ENCODE data around the gene USP34.
A peak's percentile ranks its signal among the peaks of the same experiment; 100 is the strongest.

USP34 gene

DNA sequence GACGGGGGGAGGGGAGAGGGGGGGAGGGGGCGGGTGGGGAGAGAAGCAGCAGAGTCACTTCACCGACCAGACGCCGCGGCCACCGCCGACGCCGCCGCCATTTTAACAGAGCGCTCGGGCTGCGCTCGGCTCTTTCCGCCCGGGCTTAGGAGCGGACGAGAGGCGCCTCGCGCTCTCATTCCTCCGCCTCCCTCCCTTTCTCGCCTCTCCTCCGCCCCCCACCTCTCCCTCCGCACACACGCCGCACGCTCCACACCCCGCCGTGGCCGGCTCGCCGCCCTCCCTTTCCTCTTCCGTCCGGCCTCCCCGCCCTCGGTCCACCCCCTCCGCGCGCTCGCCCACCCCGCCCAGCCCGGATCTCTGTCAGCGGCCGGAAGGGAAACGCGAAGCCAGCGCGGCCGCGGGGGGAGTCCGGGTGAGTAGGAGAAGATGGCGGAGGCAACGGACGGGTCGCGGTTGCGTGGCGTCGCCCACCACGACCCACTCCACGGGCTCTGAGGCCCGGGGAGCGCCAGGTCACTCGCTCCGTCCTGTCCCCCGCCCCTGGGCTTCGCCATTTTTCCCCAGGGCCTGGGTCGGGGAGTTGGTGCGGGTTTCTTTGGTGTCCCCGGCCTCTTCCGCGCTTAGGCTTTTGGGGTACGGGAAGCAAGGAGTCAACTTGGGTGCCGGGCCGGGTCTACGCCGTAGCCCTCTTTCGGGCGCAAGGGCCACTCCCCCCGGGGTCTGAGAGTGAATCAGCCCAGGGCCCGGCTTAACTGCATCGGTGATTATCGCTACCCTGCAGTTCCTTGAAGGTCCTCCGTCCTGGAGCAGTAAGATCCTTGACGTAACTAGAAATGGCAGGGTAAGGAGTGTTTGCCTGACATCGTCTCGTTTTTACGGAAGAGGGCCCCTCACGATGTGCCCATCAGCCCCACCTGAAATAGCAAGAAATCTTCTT lies at the start of gene USP34 (continued):
- TF ChIP-seq, protein P1, sequence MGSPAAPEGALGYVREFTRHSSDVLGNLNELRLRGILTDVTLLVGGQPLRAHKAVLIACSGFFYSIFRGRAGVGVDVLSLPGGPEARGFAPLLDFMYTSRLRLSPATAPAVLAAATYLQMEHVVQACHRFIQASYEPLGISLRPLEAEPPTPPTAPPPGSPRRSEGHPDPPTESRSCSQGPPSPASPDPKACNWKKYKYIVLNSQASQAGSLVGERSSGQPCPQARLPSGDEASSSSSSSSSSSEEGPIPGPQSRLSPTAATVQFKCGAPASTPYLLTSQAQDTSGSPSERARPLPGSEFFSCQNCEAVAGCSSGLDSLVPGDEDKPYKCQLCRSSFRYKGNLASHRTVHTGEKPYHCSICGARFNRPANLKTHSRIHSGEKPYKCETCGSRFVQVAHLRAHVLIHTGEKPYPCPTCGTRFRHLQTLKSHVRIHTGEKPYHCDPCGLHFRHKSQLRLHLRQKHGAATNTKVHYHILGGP (tag by site-specific recombination; IDR thresholded peaks at IDR 0.05) = no peak
- TF ChIP-seq FEZF1 (tag by site-specific recombination; IDR thresholded peaks at IDR 0.05) = no peak
- TF ChIP-seq, protein P2, sequence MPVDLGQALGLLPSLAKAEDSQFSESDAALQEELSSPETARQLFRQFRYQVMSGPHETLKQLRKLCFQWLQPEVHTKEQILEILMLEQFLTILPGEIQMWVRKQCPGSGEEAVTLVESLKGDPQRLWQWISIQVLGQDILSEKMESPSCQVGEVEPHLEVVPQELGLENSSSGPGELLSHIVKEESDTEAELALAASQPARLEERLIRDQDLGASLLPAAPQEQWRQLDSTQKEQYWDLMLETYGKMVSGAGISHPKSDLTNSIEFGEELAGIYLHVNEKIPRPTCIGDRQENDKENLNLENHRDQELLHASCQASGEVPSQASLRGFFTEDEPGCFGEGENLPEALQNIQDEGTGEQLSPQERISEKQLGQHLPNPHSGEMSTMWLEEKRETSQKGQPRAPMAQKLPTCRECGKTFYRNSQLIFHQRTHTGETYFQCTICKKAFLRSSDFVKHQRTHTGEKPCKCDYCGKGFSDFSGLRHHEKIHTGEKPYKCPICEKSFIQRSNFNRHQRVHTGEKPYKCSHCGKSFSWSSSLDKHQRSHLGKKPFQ (tag by site-specific recombination; IDR thresholded peaks at IDR 0.05) = no peak
- TF ChIP-seq ZNF707 (tag by site-specific recombination; IDR thresholded peaks at IDR 0.05) = no peak
- TF ChIP-seq, protein P3, sequence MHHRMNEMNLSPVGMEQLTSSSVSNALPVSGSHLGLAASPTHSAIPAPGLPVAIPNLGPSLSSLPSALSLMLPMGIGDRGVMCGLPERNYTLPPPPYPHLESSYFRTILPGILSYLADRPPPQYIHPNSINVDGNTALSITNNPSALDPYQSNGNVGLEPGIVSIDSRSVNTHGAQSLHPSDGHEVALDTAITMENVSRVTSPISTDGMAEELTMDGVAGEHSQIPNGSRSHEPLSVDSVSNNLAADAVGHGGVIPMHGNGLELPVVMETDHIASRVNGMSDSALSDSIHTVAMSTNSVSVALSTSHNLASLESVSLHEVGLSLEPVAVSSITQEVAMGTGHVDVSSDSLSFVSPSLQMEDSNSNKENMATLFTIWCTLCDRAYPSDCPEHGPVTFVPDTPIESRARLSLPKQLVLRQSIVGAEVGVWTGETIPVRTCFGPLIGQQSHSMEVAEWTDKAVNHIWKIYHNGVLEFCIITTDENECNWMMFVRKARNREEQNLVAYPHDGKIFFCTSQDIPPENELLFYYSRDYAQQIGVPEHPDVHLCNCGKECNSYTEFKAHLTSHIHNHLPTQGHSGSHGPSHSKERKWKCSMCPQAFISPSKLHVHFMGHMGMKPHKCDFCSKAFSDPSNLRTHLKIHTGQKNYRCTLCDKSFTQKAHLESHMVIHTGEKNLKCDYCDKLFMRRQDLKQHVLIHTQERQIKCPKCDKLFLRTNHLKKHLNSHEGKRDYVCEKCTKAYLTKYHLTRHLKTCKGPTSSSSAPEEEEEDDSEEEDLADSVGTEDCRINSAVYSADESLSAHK (tag by site-specific recombination; IDR thresholded peaks at IDR 0.05) = no peak
- no peak for TF ChIP-seq SALL2 (tag by site-specific recombination; IDR thresholded peaks at IDR 0.05; ENCODE audit: borderline replicate concordance)
- TF ChIP-seq, protein P4, sequence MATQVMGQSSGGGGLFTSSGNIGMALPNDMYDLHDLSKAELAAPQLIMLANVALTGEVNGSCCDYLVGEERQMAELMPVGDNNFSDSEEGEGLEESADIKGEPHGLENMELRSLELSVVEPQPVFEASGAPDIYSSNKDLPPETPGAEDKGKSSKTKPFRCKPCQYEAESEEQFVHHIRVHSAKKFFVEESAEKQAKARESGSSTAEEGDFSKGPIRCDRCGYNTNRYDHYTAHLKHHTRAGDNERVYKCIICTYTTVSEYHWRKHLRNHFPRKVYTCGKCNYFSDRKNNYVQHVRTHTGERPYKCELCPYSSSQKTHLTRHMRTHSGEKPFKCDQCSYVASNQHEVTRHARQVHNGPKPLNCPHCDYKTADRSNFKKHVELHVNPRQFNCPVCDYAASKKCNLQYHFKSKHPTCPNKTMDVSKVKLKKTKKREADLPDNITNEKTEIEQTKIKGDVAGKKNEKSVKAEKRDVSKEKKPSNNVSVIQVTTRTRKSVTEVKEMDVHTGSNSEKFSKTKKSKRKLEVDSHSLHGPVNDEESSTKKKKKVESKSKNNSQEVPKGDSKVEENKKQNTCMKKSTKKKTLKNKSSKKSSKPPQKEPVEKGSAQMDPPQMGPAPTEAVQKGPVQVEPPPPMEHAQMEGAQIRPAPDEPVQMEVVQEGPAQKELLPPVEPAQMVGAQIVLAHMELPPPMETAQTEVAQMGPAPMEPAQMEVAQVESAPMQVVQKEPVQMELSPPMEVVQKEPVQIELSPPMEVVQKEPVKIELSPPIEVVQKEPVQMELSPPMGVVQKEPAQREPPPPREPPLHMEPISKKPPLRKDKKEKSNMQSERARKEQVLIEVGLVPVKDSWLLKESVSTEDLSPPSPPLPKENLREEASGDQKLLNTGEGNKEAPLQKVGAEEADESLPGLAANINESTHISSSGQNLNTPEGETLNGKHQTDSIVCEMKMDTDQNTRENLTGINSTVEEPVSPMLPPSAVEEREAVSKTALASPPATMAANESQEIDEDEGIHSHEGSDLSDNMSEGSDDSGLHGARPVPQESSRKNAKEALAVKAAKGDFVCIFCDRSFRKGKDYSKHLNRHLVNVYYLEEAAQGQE (tag by site-specific recombination; IDR thresholded peaks at IDR 0.05) = no peak
- peak; percentile 64 for TF ChIP-seq GLIS1 (tag by site-specific recombination; IDR thresholded peaks at IDR 0.05)
- TF ChIP-seq, protein P5, sequence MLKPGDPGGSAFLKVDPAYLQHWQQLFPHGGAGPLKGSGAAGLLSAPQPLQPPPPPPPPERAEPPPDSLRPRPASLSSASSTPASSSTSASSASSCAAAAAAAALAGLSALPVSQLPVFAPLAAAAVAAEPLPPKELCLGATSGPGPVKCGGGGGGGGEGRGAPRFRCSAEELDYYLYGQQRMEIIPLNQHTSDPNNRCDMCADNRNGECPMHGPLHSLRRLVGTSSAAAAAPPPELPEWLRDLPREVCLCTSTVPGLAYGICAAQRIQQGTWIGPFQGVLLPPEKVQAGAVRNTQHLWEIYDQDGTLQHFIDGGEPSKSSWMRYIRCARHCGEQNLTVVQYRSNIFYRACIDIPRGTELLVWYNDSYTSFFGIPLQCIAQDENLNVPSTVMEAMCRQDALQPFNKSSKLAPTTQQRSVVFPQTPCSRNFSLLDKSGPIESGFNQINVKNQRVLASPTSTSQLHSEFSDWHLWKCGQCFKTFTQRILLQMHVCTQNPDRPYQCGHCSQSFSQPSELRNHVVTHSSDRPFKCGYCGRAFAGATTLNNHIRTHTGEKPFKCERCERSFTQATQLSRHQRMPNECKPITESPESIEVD (tag by site-specific recombination; IDR thresholded peaks at IDR 0.05) = no peak
- no peak for TF ChIP-seq MYNN (tag by site-specific recombination; IDR thresholded peaks at IDR 0.05; ENCODE audit: borderline replicate concordance)
- TF ChIP-seq KLF9 (tag by site-specific recombination; IDR thresholded peaks at IDR 0.05; ENCODE audit: low read depth) = peak; percentile 77
- peak; percentile 87 for TF ChIP-seq SP2 (tag by site-specific recombination; IDR thresholded peaks at IDR 0.05)
- TF ChIP-seq, protein P6, sequence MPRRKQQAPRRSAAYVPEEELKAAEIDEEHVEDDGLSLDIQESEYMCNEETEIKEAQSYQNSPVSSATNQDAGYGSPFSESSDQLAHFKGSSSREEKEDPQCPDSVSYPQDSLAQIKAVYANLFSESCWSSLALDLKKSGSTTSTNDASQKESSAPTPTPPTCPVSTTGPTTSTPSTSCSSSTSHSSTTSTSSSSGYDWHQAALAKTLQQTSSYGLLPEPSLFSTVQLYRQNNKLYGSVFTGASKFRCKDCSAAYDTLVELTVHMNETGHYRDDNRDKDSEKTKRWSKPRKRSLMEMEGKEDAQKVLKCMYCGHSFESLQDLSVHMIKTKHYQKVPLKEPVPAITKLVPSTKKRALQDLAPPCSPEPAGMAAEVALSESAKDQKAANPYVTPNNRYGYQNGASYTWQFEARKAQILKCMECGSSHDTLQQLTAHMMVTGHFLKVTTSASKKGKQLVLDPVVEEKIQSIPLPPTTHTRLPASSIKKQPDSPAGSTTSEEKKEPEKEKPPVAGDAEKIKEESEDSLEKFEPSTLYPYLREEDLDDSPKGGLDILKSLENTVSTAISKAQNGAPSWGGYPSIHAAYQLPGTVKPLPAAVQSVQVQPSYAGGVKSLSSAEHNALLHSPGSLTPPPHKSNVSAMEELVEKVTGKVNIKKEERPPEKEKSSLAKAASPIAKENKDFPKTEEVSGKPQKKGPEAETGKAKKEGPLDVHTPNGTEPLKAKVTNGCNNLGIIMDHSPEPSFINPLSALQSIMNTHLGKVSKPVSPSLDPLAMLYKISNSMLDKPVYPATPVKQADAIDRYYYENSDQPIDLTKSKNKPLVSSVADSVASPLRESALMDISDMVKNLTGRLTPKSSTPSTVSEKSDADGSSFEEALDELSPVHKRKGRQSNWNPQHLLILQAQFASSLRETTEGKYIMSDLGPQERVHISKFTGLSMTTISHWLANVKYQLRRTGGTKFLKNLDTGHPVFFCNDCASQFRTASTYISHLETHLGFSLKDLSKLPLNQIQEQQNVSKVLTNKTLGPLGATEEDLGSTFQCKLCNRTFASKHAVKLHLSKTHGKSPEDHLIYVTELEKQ (tag by site-specific recombination; IDR thresholded peaks at IDR 0.05; ENCODE audit: borderline replicate concordance) = no peak
- TF ChIP-seq ZNF623 (tag by site-specific recombination; IDR thresholded peaks at IDR 0.05) = no peak
- TF ChIP-seq, protein P7, sequence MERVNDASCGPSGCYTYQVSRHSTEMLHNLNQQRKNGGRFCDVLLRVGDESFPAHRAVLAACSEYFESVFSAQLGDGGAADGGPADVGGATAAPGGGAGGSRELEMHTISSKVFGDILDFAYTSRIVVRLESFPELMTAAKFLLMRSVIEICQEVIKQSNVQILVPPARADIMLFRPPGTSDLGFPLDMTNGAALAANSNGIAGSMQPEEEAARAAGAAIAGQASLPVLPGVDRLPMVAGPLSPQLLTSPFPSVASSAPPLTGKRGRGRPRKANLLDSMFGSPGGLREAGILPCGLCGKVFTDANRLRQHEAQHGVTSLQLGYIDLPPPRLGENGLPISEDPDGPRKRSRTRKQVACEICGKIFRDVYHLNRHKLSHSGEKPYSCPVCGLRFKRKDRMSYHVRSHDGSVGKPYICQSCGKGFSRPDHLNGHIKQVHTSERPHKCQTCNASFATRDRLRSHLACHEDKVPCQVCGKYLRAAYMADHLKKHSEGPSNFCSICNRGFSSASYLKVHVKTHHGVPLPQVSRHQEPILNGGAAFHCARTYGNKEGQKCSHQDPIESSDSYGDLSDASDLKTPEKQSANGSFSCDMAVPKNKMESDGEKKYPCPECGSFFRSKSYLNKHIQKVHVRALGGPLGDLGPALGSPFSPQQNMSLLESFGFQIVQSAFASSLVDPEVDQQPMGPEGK (tag by site-specific recombination; IDR thresholded peaks at IDR 0.05) = peak; percentile 93
- no peak for TF ChIP-seq ZNF140 (tag by site-specific recombination; IDR thresholded peaks at IDR 0.05)
- TF ChIP-seq ZFP41 (tag by site-specific recombination; IDR thresholded peaks at IDR 0.05; ENCODE audit: borderline replicate concordance) = no peak
- TF ChIP-seq ZNF768 (tag by site-specific recombination; IDR thresholded peaks at IDR 0.05) = no peak
- TF ChIP-seq ZNF221 (tag by site-specific recombination; IDR thresholded peaks at IDR 0.05; ENCODE audit: borderline replicate concordance) = no peak
- TF ChIP-seq SETDB1 (IDR thresholded peaks at IDR 0.05; ENCODE audit: insufficient read length, low read length) = no peak
- no peak for TF ChIP-seq ZNF555 (tag by site-specific recombination; conservative IDR thresholded peaks at IDR 0.05)
